Endodermal cell (in vitro differentiated cells): ENCODE data around the gene TXLNA. TPM values are rescaled to one million over a fixed set of nuclear protein-coding genes. Genes with fewer than 3 reads are reported as not detected.

Experiments used
- DNase-seq: peaks from one replicate; pipeline ENCODE4 v3.0.0-alpha.2; 2017
- H3K27ac ChIP-seq: 2 replicates; pipeline ENCODE4 v1.5.1; 2013; ENCODE audit warnings: mild to moderate bottlenecking, low read depth, low read length, moderate library complexity
- H3K27me3 ChIP-seq: 2 replicates; pipeline ENCODE4 v1.6.1; 2013; ENCODE audit warnings: mild to moderate bottlenecking, low read length, moderate library complexity; ENCODE audit not compliant: insufficient read depth, control insufficient read depth, poor library complexity, severe bottlenecking
- H3K36me3 ChIP-seq: 2 replicates; pipeline ENCODE4 v1.7.0; 2013; ENCODE audit warnings: mild to moderate bottlenecking, low read length, moderate library complexity; ENCODE audit not compliant: control insufficient read depth, insufficient read depth
- H3K4me1 ChIP-seq: one replicate; pipeline ENCODE4 v1.7.0; 2013; ENCODE audit warnings: low read length; ENCODE audit not compliant: control insufficient read depth, insufficient read depth
- H3K4me3 ChIP-seq: 2 replicates; pipeline ENCODE4 v1.5.1; 2013; ENCODE audit warnings: mild to moderate bottlenecking, low read length, moderate library complexity
- H3K9ac ChIP-seq: 2 replicates; pipeline ENCODE4 v1.6.1; 2013; ENCODE audit warnings: mild to moderate bottlenecking, low read length, moderate library complexity; ENCODE audit not compliant: poor library complexity, severe bottlenecking; ENCODE audit errors: extremely low read depth
- H3K9me3 ChIP-seq: 2 replicates; pipeline ENCODE4 v1.6.1; 2013; ENCODE audit warnings: mild to moderate bottlenecking, low read length, moderate library complexity; ENCODE audit not compliant: control insufficient read depth
- H3K27ac Mint-ChIP-seq: 2 replicates; pipeline ENCODE4 v1.8.0; 2020; ENCODE audit warnings: mixed read lengths
- H3K27me3 Mint-ChIP-seq: 2 replicates; pipeline ENCODE4 v1.8.0; 2021; ENCODE audit warnings: mild to moderate bottlenecking, mixed read lengths; ENCODE audit not compliant: insufficient read depth
- H3K36me3 Mint-ChIP-seq: 2 replicates; pipeline ENCODE4 v1.8.0; 2020; ENCODE audit warnings: low read depth, mixed read lengths
- H3K4me1 Mint-ChIP-seq: 2 replicates; pipeline ENCODE4 v1.8.0; 2020; ENCODE audit warnings: mixed read lengths
- H3K4me3 Mint-ChIP-seq: 2 replicates; pipeline ENCODE4 v1.8.0; 2020; ENCODE audit warnings: mild to moderate bottlenecking, moderate library complexity, mixed read lengths
- H3K9me3 Mint-ChIP-seq: 2 replicates; pipeline ENCODE4 v1.8.0; 2020; ENCODE audit warnings: mild to moderate bottlenecking, mixed read lengths
- CTCF ChIP-seq: fragments of 200-600 bp; sonication (generic); conservative IDR thresholded peaks from 2 replicates; pipeline ENCODE4 v1.5.0; 2021; ENCODE audit warnings: antibody characterized with exemption, mild to moderate bottlenecking
- WGBS, 2 experiments: methylation state at CpG; one replicate each; pipeline versions ENCODE4 v1.1.5 to v1.1.7; 2013; ENCODE audit warnings: missing lambda C conversion rate in 2 of 2, mixed read lengths in 1 of 2; ENCODE audit not compliant: insufficient coverage in 1 of 2, insufficient read length in 1 of 2; 5-methylcytosine and 5-hydroxymethylcytosine counted together
- total RNA-seq, 2 donors: library from RNA; stranded (reverse); fragmentation: NEBNext Ultra II Directional in 1 of 2; extraction: Animal tissue kit (Norgen Biotek cat#: 25700) in 1 of 2; gene quantifications; 2 replicates in 1 of 2; 3 replicates in 1 of 2; pipeline ENCODE4 v1.2.1, GENCODE V29; 2021

TXLNA gene
- total RNA-seq, 2 donors from 2014 or later, result 38.3 to 39.4 TPM

- Histone ChIP-seq H3K9ac (no peak overlapping the region), H3K4me1 (no peaks in the 10 kb centered on the region), H3K27ac (no peak overlapping the region), H3K4me3 (no peak overlapping the region), H3K36me3 (peaks cover 43% of the 10 kb centered on the region), H3K9me3 (no peaks in the 10 kb centered on the region), H3K27me3 (no peaks in the 10 kb centered on the region)
- 94 to 96% methylated on average over 2 to 5 of the region's 5 CpGs for WGBS, 2 experiments
- H3K4me3 Mint-ChIP-seq, result no peak overlapping the region
- no peaks in the 10 kb centered on the region for H3K27me3 Mint-ChIP-seq
- peaks cover 33% of the 10 kb centered on the region for H3K36me3 Mint-ChIP-seq
- DNase-seq, result no peak
- TF ChIP-seq CTCF, result no peak
- H3K4me1 Mint-ChIP-seq, result peaks cover 4% of the 10 kb centered on the region
- no peaks in the 10 kb centered on the region for H3K9me3 Mint-ChIP-seq
- no peak overlapping the region for H3K27ac Mint-ChIP-seq
Observed at GRCh38 chr1:32216566-32216965, 37.1 kb downstream of the TXLNA start.

GRCh38 chr1:32219022-32219421 is 39.5 kb downstream of the TXLNA start:
- WGBS, 2 experiments, result 90 to 100% methylated on average over 1 to 7 of the region's 7 CpGs
- H3K4me3 Mint-ChIP-seq, result no peak overlapping the region
- no peak for TF ChIP-seq CTCF
- Histone ChIP-seq H3K9ac (no peak overlapping the region), H3K27me3 (no peaks in the 10 kb centered on the region), H3K9me3 (no peaks in the 10 kb centered on the region), H3K27ac (no peak overlapping the region), H3K4me1 (no peaks in the 10 kb centered on the region), H3K36me3 (peaks cover 49% of the 10 kb centered on the region), H3K4me3 (no peak overlapping the region)
- no peaks in the 10 kb centered on the region for H3K27me3 Mint-ChIP-seq
- DNase-seq, result no peak
- peaks cover 9% of the 10 kb centered on the region for H3K4me1 Mint-ChIP-seq
- no peaks in the 10 kb centered on the region for H3K9me3 Mint-ChIP-seq
- peaks cover 40% of the 10 kb centered on the region for H3K36me3 Mint-ChIP-seq
- no peak overlapping the region for H3K27ac Mint-ChIP-seq

- Histone ChIP-seq H3K4me3 (peak overlapping the region; percentile 98), H3K4me1 (no peaks in the 10 kb centered on the region), H3K9ac (peak overlapping the region; percentile 93), H3K27me3 (no peaks in the 10 kb centered on the region), H3K36me3 (peaks cover 51% of the 10 kb centered on the region), H3K9me3 (no peaks in the 10 kb centered on the region), H3K27ac (no peak overlapping the region)
- H3K9me3 Mint-ChIP-seq, result no peaks in the 10 kb centered on the region
- no peaks in the 10 kb centered on the region for H3K27me3 Mint-ChIP-seq
- H3K27ac Mint-ChIP-seq, result peak overlapping the region; percentile 97
- no peak for DNase-seq
- peak overlapping the region; percentile 97 for H3K4me3 Mint-ChIP-seq
- no peak for TF ChIP-seq CTCF
- peaks cover 9% of the 10 kb centered on the region for H3K4me1 Mint-ChIP-seq
- H3K36me3 Mint-ChIP-seq, result peaks cover 42% of the 10 kb centered on the region
- WGBS, 2 experiments, result 93 to 97% methylated on average over 3 to 4 of the region's 4 CpGs
Observed at GRCh38 chr1:32220746-32221580, 41.5 kb downstream of the TXLNA start.
